Neural cell (in vitro differentiated cells): Measurements from ENCODE around the gene MAPRE3. TPM values are rescaled to one million over a fixed set of nuclear protein-coding genes. Genes with fewer than 3 reads are reported as not detected.

Source experiments
- H2AFZ ChIP-seq: fragments of 200-600, 300-800 bp; sonication (generic), shearing (Covaris generic); 2 replicates; pipeline ENCODE4 v1.6.0; 2014; ENCODE audit warnings: low read depth, mild to moderate bottlenecking, antibody characterized with exemption, low read length, moderate library complexity
- H3F3A ChIP-seq: fragments of 200-600 bp; shearing (Covaris generic); 2 replicates; pipeline ENCODE4 v1.6.1; 2016; ENCODE audit warnings: mild to moderate bottlenecking, moderate library complexity, mixed read lengths, antibody characterized with exemption, low read length; ENCODE audit not compliant: insufficient read depth, poor library complexity, severe bottlenecking
- H3K27ac ChIP-seq: fragments of 200-600, 300-800 bp; sonication (generic), shearing (Covaris generic); 2 replicates; pipeline ENCODE4 v1.5.1; 2014; ENCODE audit warnings: mild to moderate bottlenecking, low read length, moderate library complexity
- H3K27me3 ChIP-seq: fragments of 300-800, 200-600 bp; sonication (generic), shearing (Covaris generic); 2 replicates; pipeline ENCODE4 v1.6.0; 2014; ENCODE audit warnings: mild to moderate bottlenecking, low read depth, low read length, moderate library complexity; ENCODE audit not compliant: insufficient read depth
- H3K36me3 ChIP-seq: fragments of 300-800, 200-600 bp; sonication (generic), shearing (Covaris generic); 2 replicates; pipeline ENCODE4 v1.5.1; 2014; ENCODE audit warnings: mild to moderate bottlenecking, antibody characterized with exemption, low read length, moderate library complexity; ENCODE audit not compliant: insufficient read depth
- H3K4me2 ChIP-seq: fragments of 300-800, 200-600 bp; sonication (generic), shearing (Covaris generic); 2 replicates; pipeline ENCODE4 v1.6.0; 2014; ENCODE audit warnings: mild to moderate bottlenecking, low read length
- H3K4me3 ChIP-seq: fragments of 300-800, 200-600 bp; sonication (generic), shearing (Covaris generic); 2 replicates; pipeline ENCODE4 v1.5.1; 2014; ENCODE audit warnings: mild to moderate bottlenecking, low read length, moderate library complexity
- H3K79me2 ChIP-seq: fragments of 200-600 bp; shearing (Covaris generic); replicated peaks from 2 replicates; pipeline ENCODE4 v1.6.0; 2014; ENCODE audit warnings: mild to moderate bottlenecking, low read length, moderate library complexity; ENCODE audit not compliant: insufficient read depth
- H3K9ac ChIP-seq: fragments of 300-800, 200-600 bp; sonication (generic), shearing (Covaris generic); 2 replicates; pipeline ENCODE4 v1.6.1; 2016; ENCODE audit warnings: mild to moderate bottlenecking, low read length, mixed read lengths
- H3K9me2 ChIP-seq: fragments of 200-600 bp; shearing (Covaris generic); 2 replicates; pipeline ENCODE4 v1.6.1; 2016; ENCODE audit warnings: mild to moderate bottlenecking, low read length, mixed read lengths; ENCODE audit not compliant: insufficient read depth
- H3K9me3 ChIP-seq: fragments of 200-600, 300-800 bp; sonication (generic), shearing (Covaris generic); 2 replicates; pipeline ENCODE4 v1.6.1; 2016; ENCODE audit warnings: mild to moderate bottlenecking, mixed run types, low read length, moderate library complexity, mixed read lengths
- H4K20me1 ChIP-seq: fragments of 200-600 bp; shearing (Covaris generic); 2 replicates; pipeline ENCODE4 v1.6.1; 2016; ENCODE audit warnings: mild to moderate bottlenecking, mixed run types; ENCODE audit not compliant: insufficient read depth
- EP300 ChIP-seq: fragments of 450-650 bp; conservative IDR thresholded peaks from 2 replicates; pipeline ENCODE4 v1.6.1; 2014; ENCODE audit warnings: antibody characterized with exemption, mild to moderate bottlenecking, moderate library complexity; ENCODE audit not compliant: poor library complexity, severe bottlenecking
- EZH2 ChIP-seq: fragments of 200-600, 300-800 bp; shearing (Covaris generic), sonication (generic); IDR thresholded peaks from 2 replicates; pipeline ENCODE4 v1.6.1; 2014; ENCODE audit warnings: antibody characterized with exemption, low read length, borderline replicate concordance, mild to moderate bottlenecking; ENCODE audit not compliant: insufficient read depth, poor library complexity, severe bottlenecking
- MXI1 ChIP-seq: fragments of 450-650 bp; conservative IDR thresholded peaks from 2 replicates; pipeline ENCODE4 v1.6.1; 2014; ENCODE audit warnings: antibody characterized with exemption, mild to moderate bottlenecking; ENCODE audit not compliant: poor library complexity, severe bottlenecking
- POLR2AphosphoS5 ChIP-seq: IDR thresholded peaks from 2 replicates; pipeline ENCODE4 v1.6.1; 2012
- RAD21 ChIP-seq: fragments of 450-650 bp; conservative IDR thresholded peaks from 2 replicates; pipeline ENCODE4 v1.6.1; 2014; ENCODE audit warnings: antibody characterized with exemption, mild to moderate bottlenecking, moderate library complexity
- SMC3 ChIP-seq: fragments of 450-650 bp; conservative IDR thresholded peaks from 2 replicates; pipeline ENCODE4 v1.6.1; 2014; ENCODE audit warnings: antibody characterized with exemption, mild to moderate bottlenecking, moderate library complexity; ENCODE audit not compliant: poor library complexity
- TAF1 ChIP-seq: IDR thresholded peaks from 2 replicates; pipeline ENCODE4 v1.6.1; 2012; ENCODE audit warnings: low read depth
- polyA plus RNA-seq: library from polyadenylated mRNA; depleted of rRNA; stranded (reverse); fragments of >200 nt; gene quantifications from 2 replicates; pipeline ENCODE4 v1.2.3, GENCODE V29; 2014
- TF ChIP-seq, protein P1 (sequence below): fragments of 450-650 bp; IDR thresholded peaks from 2 replicates; pipeline ENCODE4 v1.5.1; 2014; ENCODE audit warnings: antibody characterized with exemption, mild to moderate bottlenecking, moderate library complexity; ENCODE audit not compliant: poor library complexity, severe bottlenecking
- TF ChIP-seq, protein P2 (sequence below): IDR thresholded peaks from 2 replicates; pipeline ENCODE4 v1.6.1; 2012; ENCODE audit warnings: borderline replicate concordance

Gene MAPRE3
- polyA plus RNA-seq, 1 donor from 2014 or later = 69.2 TPM

DNA sequence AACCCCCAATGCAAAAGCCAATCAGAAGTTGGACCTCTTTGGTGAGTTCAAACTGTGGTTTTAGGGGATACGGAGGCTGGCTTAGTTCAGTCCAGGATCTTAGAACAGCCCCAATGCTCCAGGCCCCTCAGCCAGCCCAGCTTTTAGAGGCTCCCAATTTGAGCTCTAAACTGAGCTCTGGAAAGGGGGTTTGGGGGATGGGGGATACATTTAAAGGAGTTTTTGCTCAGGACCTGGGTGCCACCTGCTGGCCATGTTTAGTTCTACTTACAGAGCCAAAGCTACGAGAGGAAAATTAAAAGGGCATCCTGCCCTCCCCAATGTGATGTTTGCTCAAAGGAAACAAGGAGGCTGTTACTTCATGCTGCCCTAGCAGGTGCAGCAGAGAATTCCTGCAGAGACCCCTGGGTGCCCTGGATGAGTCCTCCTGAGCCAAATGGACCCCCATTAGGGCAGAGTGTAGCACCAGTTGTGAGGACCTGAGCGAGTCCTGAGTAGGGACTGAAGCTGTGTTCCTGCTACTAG is 46.4 kb downstream of the MAPRE3 start:
- peak; percentile 76 for TF ChIP-seq SMC3
- no peak for TF ChIP-seq EZH2
- TF ChIP-seq, protein P1, sequence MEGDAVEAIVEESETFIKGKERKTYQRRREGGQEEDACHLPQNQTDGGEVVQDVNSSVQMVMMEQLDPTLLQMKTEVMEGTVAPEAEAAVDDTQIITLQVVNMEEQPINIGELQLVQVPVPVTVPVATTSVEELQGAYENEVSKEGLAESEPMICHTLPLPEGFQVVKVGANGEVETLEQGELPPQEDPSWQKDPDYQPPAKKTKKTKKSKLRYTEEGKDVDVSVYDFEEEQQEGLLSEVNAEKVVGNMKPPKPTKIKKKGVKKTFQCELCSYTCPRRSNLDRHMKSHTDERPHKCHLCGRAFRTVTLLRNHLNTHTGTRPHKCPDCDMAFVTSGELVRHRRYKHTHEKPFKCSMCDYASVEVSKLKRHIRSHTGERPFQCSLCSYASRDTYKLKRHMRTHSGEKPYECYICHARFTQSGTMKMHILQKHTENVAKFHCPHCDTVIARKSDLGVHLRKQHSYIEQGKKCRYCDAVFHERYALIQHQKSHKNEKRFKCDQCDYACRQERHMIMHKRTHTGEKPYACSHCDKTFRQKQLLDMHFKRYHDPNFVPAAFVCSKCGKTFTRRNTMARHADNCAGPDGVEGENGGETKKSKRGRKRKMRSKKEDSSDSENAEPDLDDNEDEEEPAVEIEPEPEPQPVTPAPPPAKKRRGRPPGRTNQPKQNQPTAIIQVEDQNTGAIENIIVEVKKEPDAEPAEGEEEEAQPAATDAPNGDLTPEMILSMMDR = peak; percentile 71
- TF ChIP-seq RAD21 = peak; percentile 69
- no peak overlapping the region for H3K9ac ChIP-seq
- no peaks in the 10 kb centered on the region for H3F3A ChIP-seq
- no peaks in the 10 kb centered on the region for H4K20me1 ChIP-seq
- no peaks in the 10 kb centered on the region for H3K9me3 ChIP-seq
- no peaks in the 10 kb centered on the region for H3K36me3 ChIP-seq
- no peaks in the 10 kb centered on the region for H3K79me2 ChIP-seq
- H2AFZ ChIP-seq = no peak overlapping the region
- no peak overlapping the region for H3K4me3 ChIP-seq
- H3K27ac ChIP-seq = no peak overlapping the region
- H3K9me2 ChIP-seq = no peaks in the 10 kb centered on the region
- no peak overlapping the region for H3K4me2 ChIP-seq
- H3K27me3 ChIP-seq = no peaks in the 10 kb centered on the region

DNA sequence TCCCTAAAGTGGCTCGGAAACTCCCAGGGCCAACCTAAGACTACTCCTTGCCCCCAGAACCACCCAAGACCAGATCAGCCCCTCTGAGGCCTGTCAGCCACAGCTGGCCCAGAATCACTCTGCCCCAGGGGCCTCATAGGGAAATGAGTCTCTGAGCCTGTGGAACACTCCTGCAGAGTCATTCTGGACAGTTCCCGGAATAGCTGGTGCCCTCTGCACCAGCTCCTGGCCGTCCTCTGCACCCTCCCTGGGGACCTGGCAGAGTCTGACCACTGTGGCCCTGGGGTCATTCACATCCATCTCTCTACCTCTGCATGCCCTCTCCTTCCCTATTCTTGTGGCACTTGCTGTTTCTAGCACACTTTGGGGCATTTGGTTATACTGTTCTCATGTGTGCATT is 47.7 kb downstream of the MAPRE3 start:
- no peak overlapping the region for H3K4me2 ChIP-seq
- no peak overlapping the region for H3K4me3 ChIP-seq
- H3K27ac ChIP-seq = no peak overlapping the region
- H3K27me3 ChIP-seq = no peaks in the 10 kb centered on the region
- no peaks in the 10 kb centered on the region for H3F3A ChIP-seq
- H4K20me1 ChIP-seq = no peaks in the 10 kb centered on the region
- no peaks in the 10 kb centered on the region for H3K9me3 ChIP-seq
- no peaks in the 10 kb centered on the region for H3K79me2 ChIP-seq
- H2AFZ ChIP-seq = no peak overlapping the region
- H3K9me2 ChIP-seq = no peaks in the 10 kb centered on the region
- peaks cover 4% of the 10 kb centered on the region for H3K36me3 ChIP-seq
- no peak for TF ChIP-seq MXI1
- no peak for TF ChIP-seq TAF1
- no peak for TF ChIP-seq SMC3
- no peak for TF ChIP-seq EZH2
- TF ChIP-seq, protein P2, sequence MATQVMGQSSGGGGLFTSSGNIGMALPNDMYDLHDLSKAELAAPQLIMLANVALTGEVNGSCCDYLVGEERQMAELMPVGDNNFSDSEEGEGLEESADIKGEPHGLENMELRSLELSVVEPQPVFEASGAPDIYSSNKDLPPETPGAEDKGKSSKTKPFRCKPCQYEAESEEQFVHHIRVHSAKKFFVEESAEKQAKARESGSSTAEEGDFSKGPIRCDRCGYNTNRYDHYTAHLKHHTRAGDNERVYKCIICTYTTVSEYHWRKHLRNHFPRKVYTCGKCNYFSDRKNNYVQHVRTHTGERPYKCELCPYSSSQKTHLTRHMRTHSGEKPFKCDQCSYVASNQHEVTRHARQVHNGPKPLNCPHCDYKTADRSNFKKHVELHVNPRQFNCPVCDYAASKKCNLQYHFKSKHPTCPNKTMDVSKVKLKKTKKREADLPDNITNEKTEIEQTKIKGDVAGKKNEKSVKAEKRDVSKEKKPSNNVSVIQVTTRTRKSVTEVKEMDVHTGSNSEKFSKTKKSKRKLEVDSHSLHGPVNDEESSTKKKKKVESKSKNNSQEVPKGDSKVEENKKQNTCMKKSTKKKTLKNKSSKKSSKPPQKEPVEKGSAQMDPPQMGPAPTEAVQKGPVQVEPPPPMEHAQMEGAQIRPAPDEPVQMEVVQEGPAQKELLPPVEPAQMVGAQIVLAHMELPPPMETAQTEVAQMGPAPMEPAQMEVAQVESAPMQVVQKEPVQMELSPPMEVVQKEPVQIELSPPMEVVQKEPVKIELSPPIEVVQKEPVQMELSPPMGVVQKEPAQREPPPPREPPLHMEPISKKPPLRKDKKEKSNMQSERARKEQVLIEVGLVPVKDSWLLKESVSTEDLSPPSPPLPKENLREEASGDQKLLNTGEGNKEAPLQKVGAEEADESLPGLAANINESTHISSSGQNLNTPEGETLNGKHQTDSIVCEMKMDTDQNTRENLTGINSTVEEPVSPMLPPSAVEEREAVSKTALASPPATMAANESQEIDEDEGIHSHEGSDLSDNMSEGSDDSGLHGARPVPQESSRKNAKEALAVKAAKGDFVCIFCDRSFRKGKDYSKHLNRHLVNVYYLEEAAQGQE = no peak
- TF ChIP-seq RAD21 = no peak
- TF ChIP-seq POLR2AphosphoS5 = no peak
- H3K9ac ChIP-seq = no peak overlapping the region

DNA sequence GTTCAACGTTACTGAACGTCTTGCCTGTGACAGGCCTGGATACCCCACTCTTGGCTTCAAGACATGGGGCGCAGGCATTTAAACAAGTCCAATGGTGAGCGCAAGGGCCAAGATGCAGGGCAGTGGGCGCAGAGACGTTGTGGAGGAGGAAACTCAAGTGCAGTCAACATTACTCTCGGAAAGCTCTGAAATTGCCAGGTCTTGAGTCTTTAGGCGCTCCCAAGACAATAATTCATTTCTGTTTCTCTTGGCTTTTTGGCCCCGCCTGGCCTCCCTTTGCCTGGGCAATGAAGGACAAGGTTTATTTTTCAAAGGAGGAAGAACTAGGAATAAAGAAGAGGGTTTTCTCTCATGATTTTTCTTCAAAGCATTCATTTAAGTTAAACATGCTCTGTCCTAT is 49.0 kb downstream of the MAPRE3 start:
- Histone ChIP-seq H3K9me2 (no peaks in the 10 kb centered on the region), H3K27me3 (no peaks in the 10 kb centered on the region), H3K36me3 (peaks cover 4% of the 10 kb centered on the region), H3K9me3 (no peaks in the 10 kb centered on the region), H3K9ac (no peak overlapping the region), H2AFZ (no peak overlapping the region), H3K4me2 (no peak overlapping the region), H3F3A (no peaks in the 10 kb centered on the region), H3K4me3 (no peak overlapping the region), H3K79me2 (no peaks in the 10 kb centered on the region), H4K20me1 (peaks cover 6% of the 10 kb centered on the region), H3K27ac (no peak overlapping the region)
- TF ChIP-seq, protein P2 = no peak
- no peak for TF ChIP-seq EP300
- no peak for TF ChIP-seq TAF1
- TF ChIP-seq EZH2 = no peak
- TF ChIP-seq MXI1 = no peak
- TF ChIP-seq SMC3 = no peak
- TF ChIP-seq RAD21 = no peak
- no peak for TF ChIP-seq POLR2AphosphoS5
- TF ChIP-seq, protein P1 = no peak
